Uterus (tissue), 4 donors: ENCODE results near the gene ZBTB8A. TPM values are rescaled to one million over a fixed set of nuclear protein-coding genes. Genes with fewer than 3 reads are reported as not detected.
"Not testable (repeated sequence)": the region's sequence is repeated elsewhere in the genome, so short reads cannot be mapped to it uniquely, and the experiment has no call there.

Experiments used
- DNase-seq, 2 donors: peaks; one replicate each; pipeline ENCODE4 v3.0.0-alpha.2; 2019 to 2020
- H3K27ac ChIP-seq, 2 donors: fragments of 200-600 bp; sonication (generic); 1 replicate in 1 of 2; 2 replicates in 1 of 2; pipeline ENCODE4 v1.5.1; 2016 to 2018
- H3K27me3 ChIP-seq, 2 donors: fragments of 200-600 bp; sonication (generic); one replicate each; pipeline ENCODE4 v1.5.1; 2018 to 2019; ENCODE audit warnings: control low read depth in 1 of 2
- H3K36me3 ChIP-seq, 2 donors: fragments of 200-600 bp; sonication (generic); one replicate each; pipeline ENCODE4 v1.5.1; 2019; ENCODE audit warnings: control low read depth in 1 of 2
- H3K4me1 ChIP-seq, 2 donors: fragments of 200-600 bp; sonication (generic); one replicate each; pipeline ENCODE4 v1.5.1; 2018 to 2019; ENCODE audit warnings: control low read depth in 1 of 2
- H3K4me3 ChIP-seq, 2 donors: fragments of 200-600 bp; sonication (generic); 1 replicate in 1 of 2; 2 replicates in 1 of 2; pipeline ENCODE4 v1.5.1; 2018 to 2019; ENCODE audit warnings: mild to moderate bottlenecking in 1 of 2
- H3K9me3 ChIP-seq, 2 donors: fragments of 200-600 bp; sonication (generic); one replicate each; pipeline ENCODE4 v1.5.1; 2019; ENCODE audit warnings: control low read depth in 1 of 2
- POLR2A ChIP-seq, 2 donors: fragments of 450-650 bp; IDR thresholded peaks; one replicate each; pipeline ENCODE4 v1.6.1; 2016; ENCODE audit warnings: antibody characterized with exemption in 2 of 2, mild to moderate bottlenecking in 1 of 2, moderate library complexity in 1 of 2
- intact Hi-C: fragments of 100-400 bp; cut with DNase I; formaldehyde crosslinking; loops from one replicate; pipeline ENCODE4 v1.15.1; 2023; ENCODE audit warnings: low total_unique reads
- total RNA-seq, 4 donors: library from RNA; depleted of rRNA in 3 of 4; stranded (reverse); fragments of >200 nt in 3 of 4; gene quantifications; one replicate each; pipeline versions ENCODE4 v1.1.0 to v1.2.4, GENCODE V29; 2014 to 2023
- TF ChIP-seq, protein P1 (sequence below), 4 experiments: fragments of 200-600 bp in 2 of 4; fragments of 450-650 bp in 2 of 4; sonication (generic) in 2 of 4; IDR thresholded peaks; one replicate each; pipeline ENCODE4 v1.5.1; 2016 to 2019; ENCODE audit warnings: antibody characterized with exemption in 4 of 4, mild to moderate bottlenecking in 2 of 4, moderate library complexity in 1 of 4
- donor health status: DM: yes; HTN: yes; CAD: no.

The ZBTB8A gene
- total RNA-seq, 4 donors from 2014 or later, result 4.1 to 42.2 (median 17.2) TPM

DNA sequence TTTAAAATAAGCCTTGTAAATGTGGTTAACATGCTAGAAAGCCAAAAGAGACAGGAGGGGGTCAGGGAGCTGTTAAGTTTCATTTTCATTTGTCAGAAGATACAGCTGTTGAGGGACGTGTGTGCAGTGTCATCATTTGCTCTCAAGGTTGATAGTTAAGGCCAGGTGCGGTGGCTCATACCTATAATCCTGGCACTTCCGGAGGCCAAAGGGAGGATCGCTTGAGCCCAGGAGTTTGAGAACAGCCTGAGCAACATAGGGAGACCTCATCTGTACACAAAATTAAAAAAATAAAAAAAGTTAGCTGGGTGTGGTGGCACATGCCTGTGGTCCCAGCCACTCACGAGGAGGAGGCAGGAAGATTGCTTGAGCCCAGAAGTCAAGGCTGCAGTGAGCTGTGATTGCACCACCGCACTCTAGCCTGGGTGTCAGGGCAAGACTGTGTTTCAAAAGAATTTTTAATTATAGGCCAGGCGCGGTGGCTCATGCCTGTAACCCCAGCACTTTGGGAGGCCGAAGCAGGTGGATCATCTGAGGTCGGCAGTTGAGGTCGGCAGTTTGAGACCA is 88.5 kb downstream of the ZBTB8A start:
- H3K27ac ChIP-seq, result no peak overlapping the region
- intact Hi-C loops, result no loop called here
- TF ChIP-seq, protein P1, sequence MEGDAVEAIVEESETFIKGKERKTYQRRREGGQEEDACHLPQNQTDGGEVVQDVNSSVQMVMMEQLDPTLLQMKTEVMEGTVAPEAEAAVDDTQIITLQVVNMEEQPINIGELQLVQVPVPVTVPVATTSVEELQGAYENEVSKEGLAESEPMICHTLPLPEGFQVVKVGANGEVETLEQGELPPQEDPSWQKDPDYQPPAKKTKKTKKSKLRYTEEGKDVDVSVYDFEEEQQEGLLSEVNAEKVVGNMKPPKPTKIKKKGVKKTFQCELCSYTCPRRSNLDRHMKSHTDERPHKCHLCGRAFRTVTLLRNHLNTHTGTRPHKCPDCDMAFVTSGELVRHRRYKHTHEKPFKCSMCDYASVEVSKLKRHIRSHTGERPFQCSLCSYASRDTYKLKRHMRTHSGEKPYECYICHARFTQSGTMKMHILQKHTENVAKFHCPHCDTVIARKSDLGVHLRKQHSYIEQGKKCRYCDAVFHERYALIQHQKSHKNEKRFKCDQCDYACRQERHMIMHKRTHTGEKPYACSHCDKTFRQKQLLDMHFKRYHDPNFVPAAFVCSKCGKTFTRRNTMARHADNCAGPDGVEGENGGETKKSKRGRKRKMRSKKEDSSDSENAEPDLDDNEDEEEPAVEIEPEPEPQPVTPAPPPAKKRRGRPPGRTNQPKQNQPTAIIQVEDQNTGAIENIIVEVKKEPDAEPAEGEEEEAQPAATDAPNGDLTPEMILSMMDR (IDR thresholded peaks at IDR 0.05), result no peak
- TF ChIP-seq POLR2A (IDR thresholded peaks at IDR 0.05), result no peak

DNA sequence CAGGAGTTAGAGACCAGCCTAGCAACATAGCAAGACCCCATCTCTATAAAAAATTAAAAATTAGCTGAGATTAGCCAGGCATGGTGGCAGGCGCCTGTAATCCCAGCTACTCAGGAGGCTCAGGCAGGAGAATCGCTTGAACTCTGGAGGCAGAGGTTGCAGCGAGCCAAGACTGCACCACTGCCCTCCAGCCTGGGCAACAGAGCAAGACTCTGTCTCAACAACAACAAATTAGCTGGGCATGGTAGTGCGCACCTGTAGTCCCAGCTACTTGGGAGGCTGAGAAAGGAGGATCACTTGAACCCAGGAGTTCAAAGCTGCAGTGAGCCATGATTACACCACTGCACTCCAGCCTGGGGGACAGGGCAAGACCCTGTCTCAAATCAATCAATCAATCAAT is 90.9 kb downstream of the ZBTB8A start:
- intact Hi-C loops, H3K36me3 ChIP-seq, H3K4me1 ChIP-seq, H3K4me3 ChIP-seq, H3K9me3 ChIP-seq, H3K27ac ChIP-seq, DNase-seq, H3K27me3 ChIP-seq: not testable (repeated sequence)

More for the DNA sequence above, 88.5 kb downstream of the ZBTB8A start:
- Histone ChIP-seq H3K4me1 (no peaks in the 10 kb centered on the region), H3K4me3 (no peak overlapping the region), H3K36me3 (no peaks in the 10 kb centered on the region), H3K9me3 (no peaks in the 10 kb centered on the region), H3K27me3 (no peaks in the 10 kb centered on the region)
- DNase-seq, result no peak

GRCh38 chr1:32632829-32633228 is 93.6 kb downstream of the ZBTB8A start:
- Histone ChIP-seq H3K4me3 (no peak overlapping the region), H3K4me1 (no peaks in the 10 kb centered on the region), H3K9me3 (no peaks in the 10 kb centered on the region), H3K27ac (no peak overlapping the region), H3K36me3 (no peaks in the 10 kb centered on the region), H3K27me3 (no peaks in the 10 kb centered on the region)
- intact Hi-C loops, result no loop called here
- TF ChIP-seq, protein P1 (IDR thresholded peaks at IDR 0.05), result no peak
- TF ChIP-seq POLR2A (IDR thresholded peaks at IDR 0.05), result no peak
- no peak for DNase-seq

GRCh38 chr1:32635508-32636277 is 96.5 kb downstream of the ZBTB8A start:
- TF ChIP-seq POLR2A (IDR thresholded peaks at IDR 0.05), result no peak
- TF ChIP-seq, protein P1 (IDR thresholded peaks at IDR 0.05), result no peak

DNA sequence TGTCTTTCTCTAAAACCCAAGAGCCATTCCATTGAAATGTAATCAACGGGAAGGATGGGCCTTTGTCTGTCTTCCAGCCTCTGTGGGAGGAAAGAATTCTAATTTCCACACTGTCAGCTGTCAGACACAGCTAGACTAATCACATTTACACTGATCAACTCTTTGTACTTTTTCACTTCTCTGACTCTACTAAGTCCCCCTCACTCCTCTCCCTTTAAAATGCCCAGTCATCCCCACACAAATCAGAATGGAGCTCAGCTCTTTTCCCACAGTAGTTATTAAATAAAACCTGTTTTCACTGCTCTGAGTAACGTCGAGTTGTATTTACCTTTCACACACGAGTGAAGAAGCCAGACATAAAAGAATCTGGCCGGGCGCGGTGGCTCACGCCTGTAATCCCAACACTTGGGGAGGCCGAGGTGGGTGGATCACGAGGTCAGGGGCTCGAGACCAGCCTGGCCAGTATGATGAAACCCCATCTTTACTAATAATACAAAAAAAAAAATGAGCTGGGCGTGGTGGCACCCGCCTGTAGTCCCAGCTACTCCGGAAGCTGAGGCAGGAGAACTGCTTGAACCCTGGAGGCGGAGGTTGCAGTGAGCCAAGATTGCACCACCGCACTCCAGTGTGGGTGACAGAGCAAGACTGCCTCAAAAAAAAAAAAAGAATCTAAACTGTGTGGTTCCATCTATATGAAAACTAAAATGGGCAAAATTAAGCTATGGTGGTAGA is 97.9 kb downstream of the ZBTB8A start:
- Histone ChIP-seq H3K36me3 (no peaks in the 10 kb centered on the region), H3K27me3 (no peaks in the 10 kb centered on the region), H3K27ac (no peak overlapping the region), H3K4me1 (no peaks in the 10 kb centered on the region), H3K9me3 (no peaks in the 10 kb centered on the region), H3K4me3 (no peak overlapping the region)
- TF ChIP-seq, protein P1 (IDR thresholded peaks at IDR 0.05), result no peak
- TF ChIP-seq POLR2A (IDR thresholded peaks at IDR 0.05), result no peak
- intact Hi-C loops, result no loop called here
- no peak for DNase-seq

More at GRCh38 chr1:32635508-32636277, 96.5 kb downstream of the ZBTB8A start:
- Histone ChIP-seq H3K4me3 (no peak overlapping the region), H3K4me1 (no peaks in the 10 kb centered on the region), H3K27ac (no peak overlapping the region), H3K36me3 (no peaks in the 10 kb centered on the region), H3K9me3 (no peaks in the 10 kb centered on the region), H3K27me3 (no peaks in the 10 kb centered on the region)
- intact Hi-C loops, result no loop called here
- no peak for DNase-seq
